ENCODE data around the gene MAPRE2.

MAPRE2 gene

GRCh38 chr18:35062408-35062807 is 21.2 kb downstream of the MAPRE2 start:
- DNase-seq (ENCODE audit: low spot score) = no peak

GRCh38 chr18:35063875-35064690 is 22.9 kb downstream of the MAPRE2 start:
- DNase-seq (ENCODE audit: low spot score) = no peak

GRCh38 chr18:35067454-35067853 is 26.2 kb downstream of the MAPRE2 start:
- no peak for DNase-seq (ENCODE audit: low spot score)

DNA sequence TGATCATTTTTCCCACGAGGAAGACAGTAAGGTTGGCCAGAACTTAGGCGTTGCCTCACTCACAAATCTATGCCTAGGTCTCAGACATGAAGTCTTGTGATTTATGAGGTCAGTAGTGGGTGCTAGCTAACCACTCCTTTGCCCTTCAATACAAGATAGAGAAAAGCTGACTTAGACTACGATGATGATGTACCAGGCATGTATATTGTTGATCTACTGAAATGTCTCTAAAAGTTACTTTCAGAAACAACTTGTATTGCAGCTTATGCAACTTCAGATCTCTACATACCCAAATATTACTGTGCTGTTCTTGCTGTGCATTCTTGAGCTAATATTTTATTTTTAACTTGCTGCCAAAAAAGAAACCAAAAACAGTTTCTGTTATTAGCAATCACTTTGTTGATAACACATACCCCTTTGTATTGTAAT is 30.6 kb downstream of the MAPRE2 start:
- DNase-seq (ENCODE audit: low spot score) = no peak

DNA sequence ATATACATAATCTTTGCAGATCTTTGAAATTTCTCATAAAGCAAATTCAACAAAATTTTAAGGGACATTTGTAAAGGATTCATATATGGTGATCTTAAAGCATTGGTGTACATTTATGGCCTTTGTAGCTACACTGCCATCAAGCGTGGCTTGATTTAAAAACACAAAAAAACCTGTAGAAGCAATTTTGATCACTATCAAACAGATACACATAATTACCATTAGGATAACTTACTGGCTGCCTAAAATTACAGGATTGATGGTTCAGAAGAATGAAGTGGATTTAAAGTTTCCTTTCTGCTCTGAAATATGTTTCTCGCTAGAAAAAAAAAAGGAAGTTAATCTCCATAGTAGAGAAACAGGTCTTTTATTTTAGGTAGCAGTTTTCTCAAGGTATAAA is 31.4 kb downstream of the MAPRE2 start:
- no peak for DNase-seq (ENCODE audit: low spot score)

- DNase-seq (ENCODE audit: low spot score) = no peak
Measured at GRCh38 chr18:35073186-35074105, 32.2 kb downstream of the MAPRE2 start.

GRCh38 chr18:35074581-35074980 is 33.4 kb downstream of the MAPRE2 start:
- no peak for DNase-seq (ENCODE audit: low spot score)

DNA sequence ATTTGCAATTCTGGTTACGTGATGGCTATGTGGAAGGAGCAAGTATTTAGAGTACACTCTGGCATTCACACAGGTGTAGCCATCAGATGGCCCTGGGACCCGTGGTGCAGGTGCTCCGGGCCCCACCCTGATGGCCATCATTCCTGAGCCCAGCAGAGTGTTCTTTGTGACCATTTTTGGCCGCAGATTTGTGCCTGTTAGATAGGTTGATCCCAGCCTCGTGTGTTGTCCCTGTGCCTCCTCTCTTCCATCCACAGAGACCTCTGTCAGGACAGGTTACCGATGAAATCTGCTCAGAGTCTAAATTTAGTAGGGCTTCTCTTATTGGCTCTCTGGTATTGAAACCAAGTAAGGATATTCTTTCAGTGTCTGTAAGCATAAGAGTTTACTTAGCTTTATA is 33.9 kb downstream of the MAPRE2 start:
- no peak for DNase-seq (ENCODE audit: low spot score)

DNA sequence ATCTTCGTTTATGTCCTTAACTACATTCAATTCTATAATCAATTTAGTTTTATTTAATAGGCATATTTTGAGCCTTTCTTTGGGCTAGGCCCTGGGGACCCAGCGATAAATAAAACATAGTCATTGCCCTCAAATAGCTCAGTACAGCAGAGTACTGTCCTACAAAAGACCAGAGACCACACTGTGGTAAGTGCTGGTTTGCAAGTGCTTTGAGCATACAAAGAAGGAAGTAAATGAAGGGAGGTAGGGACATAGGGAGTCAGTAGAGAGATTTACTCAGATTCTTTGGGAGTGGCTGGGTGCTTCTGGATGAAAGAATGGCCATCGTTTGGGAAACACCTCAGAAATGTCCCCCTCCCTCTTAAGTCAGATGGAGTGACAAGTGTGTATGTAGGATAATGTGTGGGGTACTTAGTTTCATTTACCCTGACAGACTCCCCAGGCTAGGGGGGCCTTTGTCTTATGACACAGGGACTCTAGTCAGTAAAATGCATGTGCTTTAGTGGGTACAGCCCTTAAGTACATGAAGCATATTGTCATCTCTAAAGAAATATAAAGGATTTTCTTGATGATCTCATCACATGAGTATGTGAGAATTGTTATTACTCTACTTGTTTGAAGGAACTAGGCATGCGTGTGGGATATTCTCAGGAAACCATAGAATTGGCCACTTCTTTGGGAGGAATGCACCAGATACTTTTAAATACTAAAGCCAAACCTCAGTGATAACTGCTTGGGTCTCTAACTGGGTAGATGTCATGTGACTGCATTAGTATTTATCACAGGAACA is 35.1 kb downstream of the MAPRE2 start:
- no peak for DNase-seq (ENCODE audit: low spot score)

GRCh38 chr18:35077937-35078336 is 36.7 kb downstream of the MAPRE2 start:
- DNase-seq (ENCODE audit: low spot score) = no peak

- no peak for DNase-seq (ENCODE audit: low spot score)
Measured at GRCh38 chr18:35080058-35080457, 38.8 kb downstream of the MAPRE2 start.

DNA sequence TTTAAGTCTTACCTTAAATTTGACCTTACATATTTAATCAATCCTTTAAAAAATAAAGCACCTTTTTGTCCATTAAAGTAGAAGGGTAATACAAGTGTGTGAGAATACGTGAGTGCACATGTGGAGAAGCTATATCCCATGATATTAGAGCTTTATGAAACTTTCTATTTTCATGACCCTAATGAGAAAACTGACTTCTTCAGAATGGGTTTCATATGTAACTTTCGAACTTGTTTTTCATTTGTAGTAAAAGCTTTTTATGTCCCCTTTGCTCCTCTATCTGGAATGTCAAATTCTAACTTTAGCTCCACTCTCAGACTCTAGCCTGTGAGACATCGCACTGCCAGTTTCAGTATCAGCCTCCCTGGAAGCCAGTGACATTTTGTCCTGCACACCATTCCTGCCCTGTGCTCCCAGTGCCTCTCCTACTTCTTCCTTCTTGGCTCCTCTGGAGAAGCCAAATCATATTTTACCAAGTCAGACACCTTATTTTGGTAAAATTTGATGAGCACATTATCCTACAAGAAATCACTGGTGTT is 42.0 kb downstream of the MAPRE2 start:
- DNase-seq (ENCODE audit: low spot score) = no peak

DNA sequence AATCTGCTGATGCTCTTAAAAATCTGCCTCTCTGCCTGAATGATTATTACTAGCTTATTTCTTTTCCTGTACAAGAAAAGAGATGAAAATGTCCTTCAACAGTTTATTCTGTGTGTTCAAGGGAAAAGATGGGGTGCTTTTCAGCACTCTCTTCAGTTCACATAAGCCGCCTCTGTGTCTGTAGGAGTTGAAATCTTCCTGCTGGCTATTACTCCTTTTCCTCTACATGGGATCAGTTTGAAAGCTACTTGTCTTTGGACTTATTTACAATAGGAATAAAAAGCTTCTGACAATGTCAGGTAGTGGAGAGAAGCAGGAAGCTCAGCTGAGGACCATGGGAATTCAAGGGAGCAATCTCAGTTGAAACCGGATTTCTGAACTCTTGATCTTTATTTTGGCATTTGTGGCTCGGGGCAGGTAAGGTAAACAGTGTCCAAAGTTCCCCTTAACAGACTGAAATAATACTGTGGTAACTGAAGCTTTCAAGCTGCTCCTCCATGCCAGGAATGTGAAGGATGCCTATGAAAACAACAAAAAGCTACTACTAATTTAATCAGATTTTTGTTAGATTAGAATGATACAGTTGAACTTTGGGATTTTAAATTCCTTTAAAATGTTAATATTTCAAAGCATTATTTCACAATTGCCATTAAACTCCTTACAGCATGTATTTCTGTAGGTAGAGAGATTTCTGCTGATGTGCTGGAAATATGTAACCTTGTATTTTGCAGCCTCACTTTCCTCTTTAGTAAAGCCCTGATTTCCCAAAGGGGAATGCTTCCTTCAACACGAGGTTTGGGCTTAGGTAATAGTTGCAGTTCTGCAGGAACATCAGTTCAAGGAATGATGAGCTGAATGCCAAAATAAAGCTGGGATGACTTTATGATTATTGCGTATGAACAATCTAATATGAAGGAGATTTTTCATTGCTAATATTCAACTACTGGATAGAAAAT is 43.6 kb downstream of the MAPRE2 start:
- no peak for DNase-seq (ENCODE audit: low spot score)

GRCh38 chr18:35085450-35086380 is 44.5 kb downstream of the MAPRE2 start:
- DNase-seq (ENCODE audit: low spot score) = no peak

- DNase-seq (ENCODE audit: low spot score) = no peak
Measured at GRCh38 chr18:35086704-35087103, 45.5 kb downstream of the MAPRE2 start.

GRCh38 chr18:35087726-35088125 is 46.5 kb downstream of the MAPRE2 start:
- DNase-seq (ENCODE audit: low spot score) = no peak

DNA sequence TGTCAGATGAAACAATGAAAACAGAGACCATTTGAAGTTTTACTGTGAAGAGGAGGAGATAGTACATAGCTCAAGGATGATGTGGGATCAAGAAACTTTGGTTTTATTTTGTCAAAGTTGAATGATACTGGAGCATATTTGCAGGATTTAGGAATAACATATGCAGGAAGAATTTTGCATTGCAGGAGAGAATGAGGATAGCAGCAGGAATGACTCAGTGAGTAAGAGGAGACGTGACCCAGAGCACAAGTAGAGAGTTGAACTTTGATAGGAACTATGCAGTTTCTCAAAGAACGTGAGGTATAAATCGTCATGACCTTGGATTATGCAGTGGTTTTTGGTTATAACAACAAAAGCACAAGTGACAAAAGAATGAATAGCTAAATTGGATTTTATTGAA is 47.7 kb downstream of the MAPRE2 start:
- DNase-seq (ENCODE audit: low spot score) = no peak

DNA sequence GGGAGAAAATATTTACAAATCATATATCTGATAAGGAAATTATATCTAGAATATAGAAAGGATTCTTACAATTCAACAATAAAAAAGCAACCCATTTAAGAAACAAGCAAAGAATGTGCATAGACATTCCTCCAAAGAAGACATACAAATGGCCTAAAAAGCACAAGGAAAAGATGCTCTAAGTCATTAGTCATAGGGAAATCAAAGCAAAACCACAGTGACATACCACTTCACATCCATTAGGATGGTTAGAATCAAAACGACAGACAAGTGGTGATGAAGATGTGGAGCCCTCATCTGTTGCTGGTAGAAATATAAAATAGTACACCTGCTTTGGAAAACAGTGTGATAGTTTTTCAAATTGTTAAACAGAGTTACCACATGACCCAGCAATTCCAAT is 48.2 kb downstream of the MAPRE2 start:
- no peak for DNase-seq (ENCODE audit: low spot score)

DNA sequence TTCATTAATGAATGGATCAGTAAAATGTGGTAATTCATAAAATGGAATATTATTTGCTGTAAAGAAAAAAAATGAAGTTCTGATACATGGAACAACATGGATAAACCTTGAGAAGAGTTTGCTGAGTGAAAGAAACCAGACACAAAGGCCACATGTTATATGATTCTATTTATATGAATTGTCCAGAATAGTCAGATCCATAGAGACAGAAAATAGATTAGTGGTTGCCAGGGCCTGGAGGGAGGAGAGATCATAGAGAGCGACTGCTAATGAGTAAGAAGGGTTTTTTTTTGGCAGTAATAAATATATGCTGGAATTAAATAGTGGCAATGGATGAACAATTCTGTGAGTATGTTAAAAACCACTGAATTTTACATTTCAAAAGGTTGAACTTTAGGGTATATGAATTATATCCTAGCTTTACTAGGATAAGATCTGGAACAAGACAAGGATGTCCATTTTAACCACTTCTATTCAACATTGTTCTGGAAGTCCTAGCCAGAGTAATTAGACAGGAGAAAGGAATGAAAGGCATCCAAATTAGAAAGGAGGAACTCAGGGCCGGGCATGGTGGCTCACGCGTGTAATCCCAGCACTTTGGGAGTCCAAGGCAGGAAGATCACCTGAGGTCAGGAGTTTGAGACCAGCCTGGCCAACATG is 48.8 kb downstream of the MAPRE2 start:
- no peak for DNase-seq (ENCODE audit: low spot score)
